HG03135 (cell line): Measurements from ENCODE around the gene SYK.
A peak's percentile ranks its signal among the peaks of the same experiment; 100 is the strongest.
"Not testable (repeated sequence)": the region's sequence is repeated elsewhere in the genome, so short reads cannot be mapped to it uniquely, and the experiment has no call there.

Experiments used
- ATAC-seq: cut with Tn5 transposase; IDR thresholded peaks from one replicate; pipeline ENCODE4 v1.9.1; 2021; ENCODE audit warnings: mild to moderate bottlenecking, moderate library complexity; ENCODE audit not compliant: unreplicated experiment

SYK gene

GRCh38 chr9:90801241-90801972 is at the start of gene SYK:
Gene SYK, plus strand, starts transcription at chr9:90801819. Its CDS starts 42,080 bp downstream, at chr9:90843899.
- no peak for ATAC-seq

DNA sequence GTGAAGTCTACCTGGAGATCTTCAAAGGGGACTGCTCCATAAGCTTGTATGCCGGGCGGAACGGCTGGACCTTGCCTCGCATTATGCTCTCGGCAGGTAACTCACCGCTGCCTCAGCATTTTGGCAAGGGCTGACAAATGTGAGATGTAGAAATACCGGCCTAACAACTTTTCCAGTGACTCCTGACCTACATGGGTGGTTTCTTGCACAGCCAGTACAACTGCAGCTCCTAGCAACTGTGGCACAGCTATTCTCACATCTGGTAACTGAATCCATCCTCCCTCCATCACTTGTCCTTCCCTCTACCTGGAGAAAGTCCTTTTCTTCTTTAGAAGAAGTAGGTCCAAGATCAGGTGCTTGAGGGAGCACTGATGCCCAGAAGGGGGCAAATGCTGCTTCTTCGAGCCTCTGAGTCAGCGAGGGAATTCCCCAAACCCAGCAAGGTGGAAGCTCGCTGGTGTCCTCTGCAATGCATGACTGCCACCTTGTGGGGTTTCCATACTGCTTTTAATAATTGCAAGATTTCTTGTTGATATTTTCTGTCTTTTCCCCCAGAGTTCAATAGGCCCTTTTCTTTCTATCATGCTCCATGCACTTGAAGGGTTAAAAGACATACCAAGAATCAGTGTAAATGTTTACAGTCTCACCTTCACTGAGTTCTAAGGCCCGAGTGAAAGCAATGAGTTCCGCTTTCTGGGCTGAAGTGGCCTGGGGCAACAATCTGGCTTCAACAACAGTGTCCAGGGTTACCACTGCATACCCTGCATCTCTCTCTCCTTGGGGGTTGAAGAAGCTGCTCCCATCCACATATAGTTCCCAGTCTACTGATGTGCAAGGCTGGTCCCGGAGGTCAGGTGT is 45.9 kb upstream of the SYK start:
- not testable (repeated sequence) for ATAC-seq

- not testable (repeated sequence) for ATAC-seq
Measured at GRCh38 chr9:90760577-90760976, 41.0 kb upstream of the SYK start.

- no peak for ATAC-seq
Measured at GRCh38 chr9:90766731-90767130, 34.9 kb upstream of the SYK start.

GRCh38 chr9:90767523-90768100 is 34.0 kb upstream of the SYK start:
- ATAC-seq: no peak

GRCh38 chr9:90770182-90770738 is 31.4 kb upstream of the SYK start:
- ATAC-seq: peak; percentile 66

DNA sequence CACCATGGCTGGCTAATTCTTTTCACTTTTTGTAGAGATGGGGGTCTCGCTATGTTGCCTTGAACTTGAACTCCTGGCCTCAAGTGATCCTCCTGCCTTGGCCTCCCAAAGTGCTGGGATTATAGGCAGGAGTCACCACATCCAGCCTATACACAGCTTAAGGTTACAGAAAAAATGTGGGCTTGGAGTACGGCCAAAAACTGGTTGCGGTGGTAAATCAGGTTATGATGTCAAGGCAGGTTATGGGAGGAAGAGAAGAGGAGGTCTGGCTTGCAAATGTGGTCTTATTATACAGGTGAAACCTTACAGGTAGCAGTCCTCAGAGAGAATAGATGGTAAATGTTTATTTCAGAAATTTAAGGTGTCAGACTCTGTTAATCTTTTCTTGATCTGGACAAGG is 30.7 kb upstream of the SYK start:
- ATAC-seq: no peak

GRCh38 chr9:90772386-90772785 is 29.2 kb upstream of the SYK start:
- ATAC-seq: no peak

DNA sequence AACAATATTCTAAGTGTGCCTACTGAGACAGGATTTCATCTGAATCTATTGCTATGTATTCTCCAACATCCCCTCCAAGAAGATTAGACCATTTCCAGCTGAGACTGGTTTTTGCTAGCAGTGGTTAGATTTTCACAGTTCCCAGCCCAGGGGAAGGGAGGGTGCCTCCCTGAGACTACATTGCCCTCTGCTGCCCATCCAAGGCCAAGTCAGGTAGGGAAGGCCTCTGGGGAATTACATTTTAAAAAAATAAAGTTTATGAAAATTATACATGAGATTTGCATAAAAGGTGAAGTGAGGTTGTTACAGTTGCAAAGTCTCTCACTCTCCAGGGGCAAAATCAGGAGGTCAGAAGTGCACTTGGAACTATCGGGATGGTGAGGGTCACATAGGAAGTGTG is 28.0 kb upstream of the SYK start:
- no peak for ATAC-seq

GRCh38 chr9:90774071-90774470 is 27.5 kb upstream of the SYK start:
- no peak for ATAC-seq

GRCh38 chr9:90774682-90775081 is 26.9 kb upstream of the SYK start:
- ATAC-seq: peak; percentile 66

- no peak for ATAC-seq
Measured at GRCh38 chr9:90775657-90776056, 26.0 kb upstream of the SYK start.

GRCh38 chr9:90778746-90779145 is 22.9 kb upstream of the SYK start:
- ATAC-seq: no peak

GRCh38 chr9:90783552-90783951 is 18.1 kb upstream of the SYK start:
- ATAC-seq: no peak

GRCh38 chr9:90783964-90784363 is 17.7 kb upstream of the SYK start:
- ATAC-seq: no peak

DNA sequence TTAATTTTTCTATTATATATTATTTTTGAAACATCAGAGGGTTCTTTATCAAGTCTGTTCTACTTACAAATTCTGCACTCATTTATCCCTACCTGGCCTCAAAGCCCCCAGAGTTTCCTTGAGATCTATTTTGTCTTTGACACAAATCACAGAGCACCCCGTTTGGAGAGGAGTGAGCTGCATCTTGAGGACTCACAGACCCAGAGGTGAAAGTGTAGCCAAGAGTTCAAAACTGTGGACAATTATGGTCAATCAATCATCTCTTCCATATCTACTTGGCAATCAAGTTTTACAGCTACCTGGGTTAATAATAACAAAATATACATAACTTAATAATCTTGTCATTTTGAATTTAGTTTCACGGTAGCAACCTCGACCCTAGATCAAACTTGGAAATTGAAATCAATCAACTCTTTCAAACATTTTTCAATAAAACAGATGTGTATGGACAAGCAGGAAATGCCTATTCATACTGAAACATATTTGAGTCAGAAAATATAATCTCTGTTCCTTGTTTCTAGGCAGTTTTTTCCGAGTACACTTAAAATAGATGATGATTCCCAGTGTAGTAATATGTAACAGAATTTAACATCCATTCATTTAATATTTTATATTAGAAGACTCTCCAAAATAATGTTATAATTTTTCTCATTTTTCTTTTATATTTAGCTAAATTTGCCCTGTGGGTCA is 13.7 kb upstream of the SYK start:
- peak; percentile 64 for ATAC-seq

GRCh38 chr9:90788527-90788926 is 13.1 kb upstream of the SYK start:
- peak; percentile 43 for ATAC-seq

- no peak for ATAC-seq
Measured at GRCh38 chr9:90789408-90789807, 12.2 kb upstream of the SYK start.

DNA sequence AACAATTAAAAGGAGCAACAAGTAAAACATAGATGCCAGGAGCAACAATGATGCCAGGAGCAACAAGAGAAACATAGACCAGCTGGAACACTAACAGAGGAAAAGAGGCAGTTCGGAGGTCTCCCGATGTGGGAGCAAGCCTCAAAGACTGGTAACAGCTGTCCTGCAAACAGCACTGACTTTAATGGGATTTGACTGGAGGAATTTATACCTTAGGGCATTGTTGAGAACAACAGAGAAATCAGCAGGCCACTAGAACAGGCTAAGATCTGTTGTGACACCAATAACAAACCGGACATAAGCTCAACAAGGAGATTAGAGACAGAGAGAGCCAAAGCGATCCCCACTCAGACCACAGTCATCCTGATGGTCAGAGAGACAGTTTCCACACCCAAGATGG is 11.8 kb upstream of the SYK start:
- no peak for ATAC-seq

- ATAC-seq: not testable (repeated sequence)
Measured at GRCh38 chr9:90793024-90793423, 8.6 kb upstream of the SYK start.

DNA sequence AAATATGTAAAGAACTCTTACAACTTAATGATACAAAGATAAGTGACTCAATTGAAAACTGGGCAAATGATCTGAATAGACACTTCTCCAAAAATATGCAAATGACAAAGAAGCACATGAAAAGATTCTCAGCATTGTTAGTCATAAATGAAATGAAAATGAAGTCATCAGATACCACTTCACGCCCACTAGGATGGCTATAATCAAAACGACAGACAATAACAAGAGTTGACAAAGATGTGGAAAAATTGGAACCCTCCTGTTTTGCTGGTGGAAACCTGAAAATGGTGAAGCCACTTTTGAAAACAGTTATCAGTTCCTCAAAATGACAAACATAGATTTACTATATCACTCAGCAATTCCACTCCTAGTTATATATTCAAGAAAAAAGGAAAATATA is 7.9 kb upstream of the SYK start:
- ATAC-seq: no peak
